HepG2 (cell line): Measurements from ENCODE around the gene BST1. TPM values are rescaled to one million over a fixed set of nuclear protein-coding genes. Genes with fewer than 3 reads are reported as not detected.

Source experiments
- ATAC-seq: fragments of 200-7000 bp; cut with Tn5 transposase; 3 replicates; pipeline ENCODE4 v1.9.1; 2020; ENCODE audit warnings: mild to moderate bottlenecking, moderate library complexity
- BruUV-seq: library from RNA; stranded (reverse); fragments of 400-500 nt; replicated peaks from 2 replicates; lab custom pipeline; 2021; lab: Mats Ljungman, UMichigan
- CTCF ChIA-PET: fragments of 300-600 bp; formaldehyde crosslinking; extraction: SDS; loops from one replicate; lab custom pipeline; 2021; ENCODE audit warnings: low total read pairs, inconsistent platforms, low intra/inter-chr PET ratio; lab: Yijun Ruan, JAX
- POLR2A ChIA-PET: fragments of 350-600 bp; sonication (Branson Sonifier 250); formaldehyde crosslinking; loops from one replicate; lab custom pipeline; 2020; ENCODE audit warnings: antibody characterized with exemption, inconsistent platforms; lab: Yijun Ruan, JAX
- DNase-seq: peaks from one replicate; pipeline ENCODE4 v3.0.0-alpha.2; 2015; ENCODE audit warnings: low spot score
- FAIRE-seq: peaks from 3 replicates; lab custom pipeline; 2011; peaks lifted over from hg19 to GRCh38; lab: Jason Lieb, UNC
- H2AFZ ChIP-seq: one replicate; pipeline ENCODE4 v1.6.1; 2011; ENCODE audit warnings: low read length, inconsistent platforms
- H3K27ac ChIP-seq: fragments of 300-600 bp; 3 replicates; pipeline ENCODE4 v1.8.0; 2011; ENCODE audit warnings: mixed run types, mild to moderate bottlenecking, mixed read lengths, low read length, inconsistent platforms; ENCODE audit not compliant: insufficient read depth; ENCODE audit errors: extremely low read length
- H3K27me3 ChIP-seq, 2 experiments: fragments of 200-600 bp in 1 of 2; 2 replicates in 1 of 2; 3 replicates in 1 of 2; pipeline versions ENCODE4 v1.6.0 to v1.8.0; 2011; ENCODE audit warnings: low read length in 2 of 2, mild to moderate bottlenecking in 2 of 2, moderate library complexity in 2 of 2, inconsistent platforms in 1 of 2; ENCODE audit not compliant: insufficient read depth in 2 of 2, control insufficient read depth in 1 of 2
- H3K36me3 ChIP-seq, 2 experiments: fragments of 200-600 bp in 1 of 2; replicated peaks in 1 of 2; 2 replicates in 1 of 2; 3 replicates in 1 of 2; pipeline versions ENCODE4 v1.5.1 to v1.8.0; 2011; ENCODE audit warnings: low read length in 2 of 2, inconsistent platforms in 1 of 2; ENCODE audit not compliant: insufficient read depth in 2 of 2, control insufficient read depth in 1 of 2
- H3K4me1 ChIP-seq: 2 replicates; pipeline ENCODE4 v1.5.1; 2012; ENCODE audit warnings: low read length, inconsistent platforms; ENCODE audit not compliant: insufficient read depth
- H3K4me2 ChIP-seq: 2 replicates; pipeline ENCODE4 v1.6.0; 2011; ENCODE audit warnings: low read depth, low read length, inconsistent platforms
- H3K4me3 ChIP-seq, 3 experiments: fragments of 200-600 bp in 1 of 3; sonication (generic), shearing (Covaris generic) in 1 of 3; replicated peaks in 1 of 3; 2 replicates each; pipeline ENCODE4 v1.5.1; 2011 to 2016; ENCODE audit warnings: low read length in 3 of 3, inconsistent platforms in 2 of 3, low read depth in 2 of 3, mild to moderate bottlenecking in 2 of 3, control low read depth in 1 of 3, mixed read lengths in 1 of 3; ENCODE audit not compliant: insufficient read depth in 1 of 3
- H3K79me2 ChIP-seq: one replicate; pipeline ENCODE4 v1.6.1; 2011; ENCODE audit warnings: low read length, inconsistent platforms; ENCODE audit not compliant: insufficient read depth
- H3K9ac ChIP-seq: 2 replicates; pipeline ENCODE4 v1.6.0; 2011; ENCODE audit warnings: mild to moderate bottlenecking, low read depth, low read length, inconsistent platforms; ENCODE audit not compliant: insufficient read depth
- H3K9me3 ChIP-seq: 2 replicates; pipeline ENCODE4 v1.5.1; 2012; ENCODE audit warnings: mild to moderate bottlenecking, low read length
- H4K20me1 ChIP-seq: 2 replicates; pipeline ENCODE4 v1.6.0; 2011; ENCODE audit warnings: inconsistent platforms, mild to moderate bottlenecking, low read length, moderate library complexity; ENCODE audit not compliant: insufficient read depth
- ASH2L ChIP-seq: fragments of 300-600, 200-600 bp; sonication (generic); IDR thresholded peaks from 2 replicates; pipeline ENCODE4 v1.7.0; 2017; ENCODE audit warnings: low read depth, mild to moderate bottlenecking, moderate library complexity, mixed read lengths, low read length; ENCODE audit not compliant: insufficient read length
- FOXP1 ChIP-seq, 2 experiments: fragments of 450-650 bp in 1 of 2; IDR thresholded peaks; 2 replicates each; pipeline ENCODE4 v1.6.1; 2017 to 2018; ENCODE audit warnings: antibody characterized with exemption in 1 of 2
- HOMEZ ChIP-seq: IDR thresholded peaks from 2 replicates; pipeline ENCODE4 v1.6.1; 2016; ENCODE audit warnings: low read depth
- MAZ ChIP-seq, 2 experiments: sonication (generic) in 1 of 2; formaldehyde crosslinking in 1 of 2; IDR thresholded peaks; 2 replicates each; pipeline versions ENCODE4 v1.5.0 to v1.6.1; 2012 to 2020; ENCODE audit warnings: low read depth in 2 of 2, mild to moderate bottlenecking in 2 of 2, borderline replicate concordance in 1 of 2, improper control_type of control experiment in 1 of 2, low read length in 1 of 2, missing genetic modification reagents in 1 of 2, moderate library complexity in 1 of 2
- NRL ChIP-seq: sonication (generic); formaldehyde crosslinking; IDR thresholded peaks from 2 replicates; pipeline ENCODE4 v1.5.0; 2020; ENCODE audit warnings: missing genetic modification reagents, mild to moderate bottlenecking, moderate library complexity, borderline replicate concordance
- TP53 ChIP-seq: sonication (generic); formaldehyde crosslinking; conservative IDR thresholded peaks from 2 replicates; pipeline ENCODE4 v1.4.0; 2020; ENCODE audit warnings: missing genetic modification reagents
- ZHX1 ChIP-seq: sonication (generic); formaldehyde crosslinking; IDR thresholded peaks from 2 replicates; pipeline ENCODE4 v1.8.1; 2022; ENCODE audit warnings: low read depth, mild to moderate bottlenecking, missing genetic modification reagents
- ZMYM2 ChIP-seq: sonication (generic); formaldehyde crosslinking; IDR thresholded peaks from 2 replicates; pipeline ENCODE4 v1.8.0; 2022; ENCODE audit warnings: mild to moderate bottlenecking, missing genetic modification reagents
- ZNF18 ChIP-seq: sonication (generic); formaldehyde crosslinking; IDR thresholded peaks from 2 replicates; pipeline ENCODE4 v1.8.0; 2022; ENCODE audit warnings: mild to moderate bottlenecking, missing genetic modification reagents; ENCODE audit not compliant: insufficient replicate concordance
- ZNF549 ChIP-seq: sonication (generic); formaldehyde crosslinking; IDR thresholded peaks from 2 replicates; pipeline ENCODE4 v1.5.0; 2020; ENCODE audit warnings: missing genetic modification reagents
- ZNF839 ChIP-seq: sonication (generic); formaldehyde crosslinking; IDR thresholded peaks from 2 replicates; pipeline ENCODE4 v1.4.0; 2020; ENCODE audit warnings: missing genetic modification reagents, mild to moderate bottlenecking, borderline replicate concordance
- WGBS: methylation state at CpG from one replicate; pipeline ENCODE4 v1.1.6; 2017; ENCODE audit warnings: low lambda C conversion rate; 5-methylcytosine and 5-hydroxymethylcytosine counted together
- in situ Hi-C: cut with HindIII; loops from 2 replicates; pipeline ENCODE4 v1.10.0; 2017; ENCODE audit warnings: low pct_unique_long_range_greater_than_20kb; ENCODE audit not compliant: extremely low pct_ligation_motif_present
- intact Hi-C: fragments of 100-400 bp; cut with micrococcal nuclease; formaldehyde crosslinking; loops from one replicate; pipeline ENCODE4 v1.10.0; 2022; ENCODE audit not compliant: unreplicated experiment
- polyA plus RNA-seq, 8 experiments: library from polyadenylated mRNA; depleted of rRNA in 3 of 8; stranded (reverse) in 7 of 8; unstranded in 1 of 8; fragments of >200 nt; fragmentation: Illumina TruSeq in 4 of 8; extraction: Trizol in 4 of 8; gene quantifications; 2 replicates each; pipeline versions ENCODE4 v1.2.1 to v1.2.3, GENCODE V29; 2011 to 2016; ENCODE audit warnings: low read depth in 4 of 8, missing spikeins in 1 of 8, mixed read lengths in 1 of 8; ENCODE audit not compliant: insufficient read depth in 1 of 8
- total RNA-seq, 5 experiments: library from RNA; depleted of rRNA; stranded (reverse); fragments of >200 nt; fragmentation: Illumina TruSeq; extraction: Trizol; gene quantifications; 2 replicates each; pipeline ENCODE4 v1.2.3, GENCODE V29; 2016; ENCODE audit warnings: low read depth in 1 of 5

BST1 gene
- total and polyA plus RNA-seq, 2 of the 13 experiments (the other 11 are each of a cell fraction or from before 2014, with no cell fraction given): 0.09 to 0.49 TPM

GRCh38 chr4:15665753-15666365, 37.0 kb upstream of the BST1 start:
- Histone ChIP-seq H3K4me1 (peaks cover 11% of the 10 kb centered on the region), H3K9ac (no peak overlapping the region), H3K27me3 (no peaks in the 10 kb centered on the region), H3K27ac (no peak overlapping the region), H2AFZ (no peak overlapping the region), H3K36me3 (peaks cover 0 to 4% of the 10 kb centered on the region in 2 experiments; a peak in 2 of 5 replicates), H3K9me3 (no peaks in the 10 kb centered on the region), H3K4me2 (no peak overlapping the region), H3K79me2 (no peaks in the 10 kb centered on the region), H4K20me1 (no peaks in the 10 kb centered on the region), H3K4me3 (no peak overlapping the region)
- intact Hi-C loops (no loop called here), in situ Hi-C loops (loop anchor here (25.0 kb wide), 1 partner anchor 654 kb away; the partner anchor contains the start of gene CPEB2)
- ATAC-seq: no peak
- ChIA-PET POLR2A (no interaction called here), CTCF (no interaction called here)
- FAIRE-seq: no peak
- no TSS peak for BruUV-seq
- no peak for DNase-seq
- WGBS: 100% methylated on average over 3 of the region's 3 CpGs
- TF ChIP-seq ZHX1: no peak
- no peak for TF ChIP-seq NRL (CRISPR knock-in tag)

GRCh38 chr4:15667006-15667405, 35.9 kb upstream of the BST1 start:
- H3K27me3 ChIP-seq: no peaks in the 10 kb centered on the region
- in situ Hi-C loops: loop anchor here (25.0 kb wide), 1 partner anchor 655 kb away; the partner anchor contains the start of gene CPEB2
- no peak for ATAC-seq
- TF ChIP-seq ASH2L: no peak
- TF ChIP-seq HOMEZ: no peak
- TF ChIP-seq TP53 (CRISPR knock-in tag): no peak
- TF ChIP-seq ZNF549: no peak
- TF ChIP-seq ZNF18 (CRISPR knock-in tag): no peak
- no peak for TF ChIP-seq MAZ (IDR thresholded peaks at IDR 0.05; ENCODE audit: borderline replicate concordance, low read depth, low read length)
- TF ChIP-seq MAZ (CRISPR knock-in tag; IDR thresholded peaks at IDR 0.05; ENCODE audit: low read depth): no peak
- TF ChIP-seq FOXP1 (IDR thresholded peaks at IDR 0.05): no peak
- TF ChIP-seq FOXP1 (CRISPR knock-in tag; IDR thresholded peaks at IDR 0.05): no peak
- TF ChIP-seq ZMYM2 (CRISPR knock-in tag): no peak
- no peak for TF ChIP-seq ZNF839 (CRISPR knock-in tag)

More at GRCh38 chr4:15667006-15667405, 35.9 kb upstream of the BST1 start:
- H3K79me2 ChIP-seq: no peaks in the 10 kb centered on the region
- H3K4me2 ChIP-seq: no peak overlapping the region
- no peak overlapping the region for H2AFZ ChIP-seq
- H3K27ac ChIP-seq: no peak overlapping the region
- H4K20me1 ChIP-seq: no peaks in the 10 kb centered on the region
- BruUV-seq: no TSS peak
- peaks cover 15% of the 10 kb centered on the region for H3K4me1 ChIP-seq
- H3K4me3 ChIP-seq: no peak overlapping the region
- 95% methylated on average over 4 of the region's 4 CpGs for WGBS
- POLR2A ChIA-PET: no interaction called here
- FAIRE-seq (no peak), DNase-seq (no peak)
- H3K9ac ChIP-seq: no peak overlapping the region
- CTCF ChIA-PET: no interaction called here
- intact Hi-C loops: no loop called here
- no peaks in the 10 kb centered on the region for H3K9me3 ChIP-seq
- peaks cover 0 to 4% of the 10 kb centered on the region in 2 experiments; a peak in 2 of 5 replicates for H3K36me3 ChIP-seq
